Sigmoid colon (tissue), 3 donors: ENCODE measurements around the gene ITGA11.

Source experiments
- POLR2A ChIP-seq, 2 donors: fragments of 450-650 bp; IDR thresholded peaks; one replicate each; pipeline ENCODE4 v1.6.1; 2016; ENCODE audit warnings: antibody characterized with exemption in 2 of 2, mild to moderate bottlenecking in 2 of 2, moderate library complexity in 2 of 2
- TF ChIP-seq, protein P1 (sequence below), 4 experiments: fragments of 450-650 bp in 3 of 4; fragments of 200-600 bp in 1 of 4; IDR thresholded peaks; one replicate each; pipeline ENCODE4 v1.5.1; 2016 to 2019; ENCODE audit warnings: antibody characterized with exemption in 4 of 4, mild to moderate bottlenecking in 3 of 4, moderate library complexity in 2 of 4

DNA sequence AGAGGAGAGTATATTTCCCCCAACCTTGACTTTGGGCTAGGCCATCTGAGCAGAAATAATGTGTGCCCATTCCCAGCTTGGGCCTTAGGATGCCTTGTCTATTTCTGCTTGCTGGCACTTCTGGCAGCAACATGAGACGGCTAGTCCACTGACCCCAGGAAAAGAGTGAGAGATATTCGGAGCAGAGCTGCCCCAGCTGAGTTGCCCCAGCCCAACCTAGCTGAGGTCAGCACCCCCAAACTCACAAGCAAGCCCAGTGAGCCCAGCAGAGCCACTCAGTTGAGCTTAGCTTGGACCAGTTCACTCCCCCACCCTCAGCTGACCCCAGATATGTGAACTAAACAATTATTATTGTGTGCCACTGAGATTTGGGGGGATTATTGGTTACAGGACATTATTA lies 20.2 kb downstream of the ITGA11 start:
- no peak for TF ChIP-seq POLR2A (IDR thresholded peaks at IDR 0.05)
- TF ChIP-seq, protein P1, sequence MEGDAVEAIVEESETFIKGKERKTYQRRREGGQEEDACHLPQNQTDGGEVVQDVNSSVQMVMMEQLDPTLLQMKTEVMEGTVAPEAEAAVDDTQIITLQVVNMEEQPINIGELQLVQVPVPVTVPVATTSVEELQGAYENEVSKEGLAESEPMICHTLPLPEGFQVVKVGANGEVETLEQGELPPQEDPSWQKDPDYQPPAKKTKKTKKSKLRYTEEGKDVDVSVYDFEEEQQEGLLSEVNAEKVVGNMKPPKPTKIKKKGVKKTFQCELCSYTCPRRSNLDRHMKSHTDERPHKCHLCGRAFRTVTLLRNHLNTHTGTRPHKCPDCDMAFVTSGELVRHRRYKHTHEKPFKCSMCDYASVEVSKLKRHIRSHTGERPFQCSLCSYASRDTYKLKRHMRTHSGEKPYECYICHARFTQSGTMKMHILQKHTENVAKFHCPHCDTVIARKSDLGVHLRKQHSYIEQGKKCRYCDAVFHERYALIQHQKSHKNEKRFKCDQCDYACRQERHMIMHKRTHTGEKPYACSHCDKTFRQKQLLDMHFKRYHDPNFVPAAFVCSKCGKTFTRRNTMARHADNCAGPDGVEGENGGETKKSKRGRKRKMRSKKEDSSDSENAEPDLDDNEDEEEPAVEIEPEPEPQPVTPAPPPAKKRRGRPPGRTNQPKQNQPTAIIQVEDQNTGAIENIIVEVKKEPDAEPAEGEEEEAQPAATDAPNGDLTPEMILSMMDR (IDR thresholded peaks at IDR 0.05), result no peak
